Body of pancreas (tissue), 4 donors: ENCODE measurements around the gene LILRB1.
"Not testable (repeated sequence)": the region's sequence is repeated elsewhere in the genome, so short reads cannot be mapped to it uniquely, and the experiment has no call there.

ENCODE experiments used
- POLR2A ChIP-seq, 3 donors: fragments of 450-650 bp; IDR thresholded peaks; one replicate each; pipeline ENCODE4 v1.6.1; 2016; ENCODE audit warnings: antibody characterized with exemption in 3 of 3, mild to moderate bottlenecking in 2 of 3
- TF ChIP-seq, protein P1 (sequence below), 7 experiments: fragments of 450-650 bp in 4 of 7; fragments of 200-600 bp in 3 of 7; sonication (generic) in 3 of 7; IDR thresholded peaks; one replicate each; pipeline ENCODE4 v1.5.1; 2016 to 2019; ENCODE audit warnings: antibody characterized with exemption in 7 of 7

DNA sequence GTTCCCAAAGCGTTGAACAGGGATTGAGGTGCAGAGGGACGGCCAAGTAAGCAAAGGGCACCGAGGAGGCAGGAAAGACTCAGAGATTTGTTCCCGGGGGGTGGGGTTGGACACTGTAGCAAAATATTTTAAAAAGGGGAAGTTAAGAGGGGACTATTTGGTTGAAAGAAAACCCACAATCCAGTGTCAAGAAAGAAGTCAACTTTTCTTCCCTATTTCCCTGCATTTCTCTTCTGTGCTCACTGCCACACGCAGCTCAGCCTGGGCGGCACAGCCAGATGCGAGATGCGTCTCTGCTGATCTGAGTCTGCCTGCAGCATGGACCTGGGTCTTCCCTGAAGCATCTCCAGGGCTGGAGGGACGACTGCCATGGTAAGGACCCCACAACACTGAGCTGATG is at the start of gene LILRB1:
- TF ChIP-seq, protein P1, sequence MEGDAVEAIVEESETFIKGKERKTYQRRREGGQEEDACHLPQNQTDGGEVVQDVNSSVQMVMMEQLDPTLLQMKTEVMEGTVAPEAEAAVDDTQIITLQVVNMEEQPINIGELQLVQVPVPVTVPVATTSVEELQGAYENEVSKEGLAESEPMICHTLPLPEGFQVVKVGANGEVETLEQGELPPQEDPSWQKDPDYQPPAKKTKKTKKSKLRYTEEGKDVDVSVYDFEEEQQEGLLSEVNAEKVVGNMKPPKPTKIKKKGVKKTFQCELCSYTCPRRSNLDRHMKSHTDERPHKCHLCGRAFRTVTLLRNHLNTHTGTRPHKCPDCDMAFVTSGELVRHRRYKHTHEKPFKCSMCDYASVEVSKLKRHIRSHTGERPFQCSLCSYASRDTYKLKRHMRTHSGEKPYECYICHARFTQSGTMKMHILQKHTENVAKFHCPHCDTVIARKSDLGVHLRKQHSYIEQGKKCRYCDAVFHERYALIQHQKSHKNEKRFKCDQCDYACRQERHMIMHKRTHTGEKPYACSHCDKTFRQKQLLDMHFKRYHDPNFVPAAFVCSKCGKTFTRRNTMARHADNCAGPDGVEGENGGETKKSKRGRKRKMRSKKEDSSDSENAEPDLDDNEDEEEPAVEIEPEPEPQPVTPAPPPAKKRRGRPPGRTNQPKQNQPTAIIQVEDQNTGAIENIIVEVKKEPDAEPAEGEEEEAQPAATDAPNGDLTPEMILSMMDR (IDR thresholded peaks at IDR 0.05): not testable (repeated sequence)
- not testable (repeated sequence) for TF ChIP-seq POLR2A (IDR thresholded peaks at IDR 0.05)
